Activated CD4-positive, alpha-beta T cell treated with anti-CD3 and anti-CD28 coated beads, Interleukin-10, Interleukin-2, amounts not matched to agents 100 ng/mL and 50 ng/mL, durations not matched to agents 16 hours and 8 hours (primary cell): Measurements from ENCODE around the gene CDKL4.
"Not testable (repeated sequence)": the region's sequence is repeated elsewhere in the genome, so short reads cannot be mapped to it uniquely, and the experiment has no call there.

Source experiments
- DNase-seq: peaks from one replicate; pipeline ENCODE4 v3.0.0-alpha.2; 2020

CDKL4 gene

DNA sequence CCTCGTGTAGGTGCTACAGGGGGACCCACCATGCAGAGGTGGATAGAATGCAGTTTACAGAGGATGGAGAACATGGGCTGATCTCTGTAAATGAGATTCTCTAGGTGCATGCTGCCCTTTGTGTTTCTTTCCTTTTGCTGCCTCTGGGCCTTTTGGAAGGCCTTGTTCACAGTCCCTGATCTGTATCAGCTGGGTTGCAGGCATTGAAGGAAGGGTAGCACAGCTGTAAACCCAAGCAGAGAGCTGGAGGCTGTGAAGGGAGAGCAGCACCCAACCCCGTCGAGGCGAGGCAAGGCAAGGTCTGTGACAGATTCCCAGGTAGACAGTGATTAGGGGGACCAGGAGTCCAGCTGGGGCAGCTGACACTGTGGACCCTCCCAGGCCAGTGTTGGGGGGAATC, 66.8 kb downstream of the CDKL4 start:
- DNase-seq: no peak

GRCh38 chr2:39175026-39175812, 68.6 kb downstream of the CDKL4 start:
- no peak for DNase-seq

DNA sequence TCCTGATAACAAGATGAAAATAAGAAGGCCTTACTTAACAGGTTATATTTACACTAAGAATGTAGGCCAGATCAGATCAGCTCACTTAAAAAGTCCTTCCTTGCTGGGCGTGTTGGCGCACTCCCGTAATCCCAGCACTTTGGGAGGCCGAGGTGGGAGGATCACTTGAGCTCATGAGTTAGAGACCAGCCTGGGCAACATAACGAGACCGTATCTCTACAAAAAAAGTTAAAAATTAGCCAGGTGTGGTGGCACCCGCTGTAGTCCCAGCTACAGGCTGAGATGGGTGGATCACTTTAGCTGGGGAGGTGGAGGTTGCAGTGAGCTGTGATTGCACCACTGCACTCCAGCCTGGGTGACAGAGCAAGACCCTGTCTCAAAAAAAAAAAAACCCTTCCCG, 69.7 kb downstream of the CDKL4 start:
- DNase-seq: no peak

DNA sequence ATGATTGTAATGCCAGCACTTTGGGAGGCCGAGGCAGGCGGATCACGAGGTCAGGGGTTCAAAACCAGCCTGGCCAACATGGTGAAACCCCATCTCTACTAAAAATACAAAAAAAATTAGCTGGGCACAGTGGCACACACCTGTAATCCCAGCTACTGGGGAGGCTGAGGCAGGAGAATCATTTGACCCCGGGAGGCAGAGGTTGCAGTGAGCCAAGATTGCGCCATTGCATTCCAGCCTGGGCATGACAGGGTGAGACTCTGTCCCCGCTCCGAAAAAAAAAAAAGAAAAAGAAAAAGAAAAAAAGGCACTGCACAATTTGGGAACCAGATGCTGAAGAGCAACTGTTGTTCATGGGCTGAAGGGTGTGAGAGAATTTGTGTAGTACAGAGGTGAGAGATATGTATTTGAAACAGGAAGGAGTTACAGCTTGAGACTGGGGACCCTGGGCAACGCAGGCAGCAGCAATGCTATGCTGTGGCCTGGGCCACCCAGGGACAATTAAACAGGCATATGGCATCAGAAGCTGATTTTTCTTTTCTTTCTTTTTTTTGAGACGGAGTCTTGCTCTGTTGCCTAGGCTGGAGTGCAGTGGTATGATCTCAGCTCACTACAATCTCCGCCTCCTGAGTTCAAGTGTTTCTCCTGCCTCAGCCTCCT, 71.6 kb downstream of the CDKL4 start:
- DNase-seq: not testable (repeated sequence)

DNA sequence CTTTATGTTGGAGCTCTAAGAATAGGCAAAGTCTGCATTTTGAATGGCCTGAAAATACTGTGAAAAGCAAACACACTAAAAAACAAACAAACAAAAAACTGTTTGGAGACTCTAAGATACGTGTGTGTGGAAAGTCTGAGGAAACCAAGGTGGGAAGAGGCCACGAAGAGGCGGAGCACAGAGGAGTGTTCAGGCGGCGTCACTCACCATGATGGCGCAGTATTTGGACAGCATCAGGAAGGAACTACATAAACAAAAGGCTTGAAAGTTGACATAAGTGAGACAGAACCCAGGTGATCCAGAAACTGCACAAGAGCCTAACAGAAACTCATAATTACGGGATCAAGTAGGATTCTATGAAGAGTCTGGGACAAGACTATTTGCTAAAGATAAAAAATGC, 72.1 kb downstream of the CDKL4 start:
- no peak for DNase-seq

DNA sequence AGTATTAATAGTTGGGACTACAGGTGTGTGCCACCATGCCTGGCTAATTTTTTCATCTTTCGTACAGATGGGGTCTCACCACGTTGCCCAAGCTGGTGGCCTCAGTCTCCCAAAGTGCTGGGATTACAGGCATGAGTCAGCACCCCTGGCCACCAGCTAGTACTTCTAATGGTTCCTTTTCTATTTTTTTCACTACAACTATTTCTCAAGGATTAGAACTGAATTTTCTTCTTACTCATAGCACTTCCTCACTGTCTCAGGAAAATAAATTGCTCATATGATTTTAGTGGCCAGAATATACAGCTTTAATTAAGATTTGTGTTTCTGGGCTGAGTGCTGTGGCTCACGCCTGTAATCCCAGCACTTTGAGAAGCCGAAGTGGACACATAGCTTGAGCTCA, 79.7 kb downstream of the CDKL4 start:
- no peak for DNase-seq

DNA sequence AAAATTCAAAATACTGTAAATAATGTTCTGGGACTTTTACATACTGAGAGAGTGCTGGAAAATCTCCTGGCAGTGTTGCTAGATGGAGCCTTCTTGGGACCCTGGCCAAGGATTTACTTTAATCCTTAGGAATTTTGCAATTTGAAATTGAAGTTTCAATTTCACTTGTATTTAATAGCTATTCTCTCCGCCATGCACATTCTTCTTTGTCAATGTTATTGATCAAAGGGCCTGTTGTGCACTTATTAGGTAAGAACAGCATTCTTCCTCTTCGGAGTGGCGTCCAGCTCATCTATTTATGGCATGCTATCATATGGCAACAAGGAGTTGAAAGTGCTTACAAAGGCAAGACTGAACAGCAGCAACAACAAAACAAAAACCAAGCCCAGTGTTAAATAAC, 82.8 kb downstream of the CDKL4 start:
- no peak for DNase-seq

- no peak for DNase-seq
Measured at GRCh38 chr2:39159283-39159682, 84.5 kb downstream of the CDKL4 start.

DNA sequence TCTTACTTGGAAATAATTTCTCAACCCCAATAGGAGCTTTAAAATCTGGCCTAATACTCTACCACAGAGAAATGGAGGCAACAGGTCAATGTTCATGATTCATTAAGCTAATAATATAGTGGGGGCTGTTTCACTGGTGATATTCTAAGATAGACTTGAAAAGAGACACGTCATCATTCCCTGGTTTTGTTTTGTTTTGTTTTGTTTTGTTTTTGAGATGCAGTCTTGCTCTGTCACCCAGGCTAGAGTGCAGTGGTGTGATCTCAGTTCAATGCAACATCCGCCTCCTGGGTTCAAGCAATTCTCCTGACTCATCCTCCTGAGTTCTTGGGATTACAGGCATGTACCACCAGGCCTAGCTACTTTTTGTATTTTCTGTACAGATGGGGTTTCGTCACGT, 85.4 kb downstream of the CDKL4 start:
- DNase-seq: no peak

DNA sequence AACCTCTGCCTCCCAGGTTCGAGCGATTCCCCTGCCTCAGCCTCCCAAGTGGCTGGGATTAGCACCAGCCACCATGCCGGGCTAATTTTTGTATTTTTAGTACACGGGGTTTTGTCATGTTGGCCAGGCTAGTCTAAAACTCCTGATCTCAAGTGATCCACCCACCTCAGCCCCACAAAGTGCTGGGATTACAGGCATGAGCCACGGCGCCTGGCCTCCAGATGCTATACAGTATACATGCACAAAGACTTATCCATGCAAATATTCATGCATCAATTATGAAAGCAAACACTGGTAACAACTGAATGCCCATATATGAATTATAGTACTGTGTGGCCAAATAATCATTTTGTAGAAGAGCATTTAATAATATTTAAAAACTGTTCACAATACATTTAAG, 86.9 kb downstream of the CDKL4 start:
- DNase-seq: no peak

DNA sequence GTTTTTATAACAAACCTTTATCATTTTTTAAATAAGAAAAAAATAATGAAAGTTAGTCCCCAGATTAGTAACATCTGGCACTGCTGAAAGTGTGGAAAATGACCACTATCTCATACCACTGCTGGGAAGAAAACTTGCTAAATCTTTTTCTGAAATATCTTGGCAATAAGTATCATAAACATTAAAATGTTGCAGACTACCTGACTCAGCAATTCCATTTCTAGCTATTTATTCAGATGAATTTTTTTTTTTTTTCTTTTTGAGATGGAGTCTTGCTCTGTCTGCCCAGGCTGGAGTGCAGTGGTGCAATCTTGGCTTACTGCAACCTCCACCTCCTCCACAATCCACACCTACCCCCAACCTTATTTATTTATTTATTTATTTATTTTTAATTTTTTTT, 87.7 kb downstream of the CDKL4 start:
- no peak for DNase-seq

DNA sequence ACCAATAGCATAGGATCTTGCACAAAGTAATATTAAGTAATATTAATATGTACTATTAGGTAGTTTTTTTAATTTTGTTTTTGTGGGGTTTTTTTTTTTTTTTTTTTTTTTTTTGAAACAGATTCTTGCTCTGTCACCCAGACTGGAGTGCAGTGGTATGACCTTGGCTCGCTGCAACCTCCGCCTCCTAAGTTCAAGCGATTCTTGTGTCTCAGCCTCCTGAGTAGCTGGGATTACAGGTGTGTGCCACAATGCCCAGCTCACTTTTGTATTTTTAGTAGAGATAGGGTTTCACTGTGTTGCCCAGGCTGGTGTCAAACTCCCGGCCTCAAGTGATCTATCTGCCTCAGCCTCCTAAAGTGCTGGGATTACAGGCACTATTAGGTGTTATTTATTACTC, 88.2 kb downstream of the CDKL4 start:
- not testable (repeated sequence) for DNase-seq

DNA sequence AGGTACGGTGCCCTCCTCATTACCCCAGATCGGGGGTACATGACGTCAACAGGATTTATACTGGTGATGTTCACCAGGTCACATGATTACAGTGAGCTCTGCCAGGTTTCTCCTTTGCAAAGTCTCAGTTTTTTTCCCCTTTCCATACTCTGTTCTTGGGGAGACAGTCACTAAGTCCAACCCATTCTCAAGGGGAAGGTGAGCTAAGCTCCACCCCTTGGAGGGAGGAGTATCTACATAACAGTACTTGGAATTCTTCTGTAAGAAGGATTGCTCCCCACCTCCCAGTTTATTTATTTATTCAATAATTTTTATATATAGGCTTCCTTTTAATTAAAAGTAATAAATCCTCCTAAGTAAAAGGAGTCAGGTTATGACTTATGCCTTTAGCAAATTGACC, 88.8 kb downstream of the CDKL4 start:
- DNase-seq: no peak

- no peak for DNase-seq
Measured at GRCh38 chr2:39153312-39153711, 90.5 kb downstream of the CDKL4 start.

- no peak for DNase-seq
Measured at GRCh38 chr2:39152504-39152903, 91.3 kb downstream of the CDKL4 start.

DNA sequence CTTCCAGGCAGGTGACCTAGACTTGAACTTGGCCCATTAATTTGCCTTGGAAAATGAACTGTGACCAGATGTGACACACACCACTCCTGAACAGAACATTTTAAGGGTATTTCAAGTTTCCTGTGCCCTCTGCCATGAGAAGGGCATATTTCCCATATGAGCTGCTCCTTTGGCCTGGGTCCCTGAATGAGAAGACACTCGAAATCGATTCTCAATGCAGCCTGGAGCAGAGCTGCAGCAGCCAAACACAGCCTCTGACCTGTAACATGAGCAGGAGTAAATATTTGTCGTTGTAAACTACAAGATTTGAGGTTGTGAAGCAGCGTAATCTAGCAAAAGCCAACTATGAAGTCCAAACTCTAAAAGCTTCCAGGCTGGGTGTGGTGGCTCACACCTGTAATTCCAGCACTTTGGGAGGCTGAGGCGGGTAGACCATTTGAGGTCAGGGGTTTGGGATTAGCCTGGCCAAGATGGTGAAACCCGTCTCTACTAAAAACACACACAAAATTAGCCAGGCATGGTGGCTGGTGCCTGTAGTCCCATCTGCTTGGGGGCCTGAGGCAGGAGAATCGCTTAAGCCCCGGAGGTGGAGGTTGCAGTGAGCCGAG, 92.8 kb downstream of the CDKL4 start:
- no peak for DNase-seq

DNA sequence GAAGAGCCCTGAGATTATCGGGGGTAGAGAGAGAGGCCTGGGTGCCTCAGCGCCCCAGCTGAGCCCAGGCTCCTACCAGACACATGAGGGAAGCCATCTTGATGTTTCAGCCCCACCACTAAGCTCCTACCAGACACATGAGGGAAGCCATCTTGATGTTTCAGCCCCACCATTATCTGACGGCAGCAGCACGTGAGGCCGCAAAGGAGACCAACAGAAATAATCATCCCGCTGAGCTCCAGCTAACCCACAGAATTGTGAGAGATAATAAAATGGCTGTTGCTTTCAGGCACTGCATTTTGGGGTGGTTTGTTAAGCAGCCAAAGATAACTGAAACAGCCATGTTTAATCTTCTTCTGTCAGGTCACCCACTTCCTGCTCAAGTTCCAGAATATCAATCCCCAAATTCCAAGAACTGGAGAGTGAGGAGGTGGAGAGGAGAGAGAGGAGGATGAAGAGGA, 93.6 kb downstream of the CDKL4 start:
- no peak for DNase-seq

DNA sequence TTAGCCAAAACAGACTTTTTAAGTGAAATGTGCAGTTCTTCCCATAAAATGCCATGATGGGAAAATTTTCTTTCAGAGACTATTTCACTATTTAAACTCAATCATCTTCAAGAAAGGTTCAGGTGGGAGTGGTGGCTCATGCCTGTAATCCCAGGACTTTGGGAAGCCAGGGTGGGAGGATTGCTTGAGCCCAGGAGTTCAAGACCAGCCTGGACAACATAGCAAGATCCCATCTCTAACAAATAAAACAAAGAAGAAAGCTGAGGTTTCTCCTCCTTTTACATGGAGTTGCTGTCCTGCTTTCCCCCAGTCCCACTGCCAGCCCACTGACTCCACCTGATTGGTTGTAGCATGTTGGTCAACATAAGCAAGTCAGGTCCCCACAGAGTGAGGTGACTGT, 97.1 kb downstream of the CDKL4 start:
- no peak for DNase-seq

GRCh38 chr2:39145906-39146421, 97.8 kb downstream of the CDKL4 start:
- DNase-seq: no peak

DNA sequence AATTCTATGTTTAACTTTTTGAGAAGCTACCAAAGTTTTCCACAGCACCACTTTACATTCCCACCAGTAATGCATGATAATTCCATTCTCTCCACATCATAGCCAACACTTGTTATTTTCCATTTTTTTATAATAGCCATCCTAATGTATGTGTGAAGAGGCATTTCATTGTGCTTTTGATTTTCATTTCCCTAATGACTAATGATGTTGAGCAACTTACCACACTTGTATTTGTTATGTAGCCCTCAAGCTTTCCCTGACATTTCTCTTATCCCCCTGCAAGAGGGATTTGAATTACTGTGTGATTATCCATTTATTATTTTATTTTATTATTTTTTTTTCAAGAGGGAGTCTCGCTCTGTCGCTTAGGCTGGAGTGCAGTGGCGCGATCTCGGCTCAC, 99.4 kb downstream of the CDKL4 start:
- DNase-seq: no peak

- no peak for DNase-seq
Measured at GRCh38 chr2:39142904-39143605, 100.7 kb downstream of the CDKL4 start.

GRCh38 chr2:39141334-39142271, 102.2 kb downstream of the CDKL4 start:
- DNase-seq: peak; percentile 74
